Astrocyte (in vitro differentiated cells and primary cell): ENCODE measurements around the gene LDB3. TPM values are rescaled to one million over a fixed set of nuclear protein-coding genes. Genes with fewer than 3 reads are reported as not detected.

Experiments
- DNase-seq: peaks from one replicate; pipeline ENCODE4 v3.0.0-alpha.2; 2010; ENCODE audit warnings: low read depth
- FAIRE-seq: peaks from 2 replicates; lab custom pipeline; 2011; peaks lifted over from hg19 to GRCh38; lab: Jason Lieb, UNC
- H2AFZ ChIP-seq: 2 replicates; pipeline ENCODE4 v1.6.0; 2012; ENCODE audit warnings: low read depth, low read length, inconsistent platforms
- H3K27ac ChIP-seq: 2 replicates; pipeline ENCODE4 v1.5.1; 2011; ENCODE audit warnings: low read depth, low read length, inconsistent platforms
- H3K27me3 ChIP-seq: 2 replicates; pipeline ENCODE4 v1.6.0; 2011; ENCODE audit warnings: low read length, inconsistent platforms; ENCODE audit not compliant: insufficient read depth
- H3K36me3 ChIP-seq: 2 replicates; pipeline ENCODE4 v1.5.1; 2011; ENCODE audit warnings: low read length, inconsistent platforms; ENCODE audit not compliant: insufficient read depth
- H3K4me1 ChIP-seq: 2 replicates; pipeline ENCODE4 v1.5.1; 2011; ENCODE audit warnings: low read length, inconsistent platforms; ENCODE audit not compliant: insufficient read depth
- H3K4me2 ChIP-seq: 2 replicates; pipeline ENCODE4 v1.6.0; 2012; ENCODE audit warnings: low read length, inconsistent platforms
- H3K4me3 ChIP-seq: 2 replicates; pipeline ENCODE4 v1.5.1; 2011; ENCODE audit warnings: low read depth, mild to moderate bottlenecking, low read length, inconsistent platforms; ENCODE audit not compliant: insufficient read depth
- H3K79me2 ChIP-seq: 2 replicates; pipeline ENCODE4 v1.6.0; 2012; ENCODE audit warnings: mild to moderate bottlenecking, low read length, inconsistent platforms; ENCODE audit not compliant: insufficient read depth
- H3K9ac ChIP-seq: 2 replicates; pipeline ENCODE4 v1.6.0; 2012; ENCODE audit warnings: mild to moderate bottlenecking, low read length, inconsistent platforms
- H3K9me3 ChIP-seq: 2 replicates; pipeline ENCODE4 v1.5.1; 2012; ENCODE audit warnings: low read depth, mild to moderate bottlenecking, low read length, inconsistent platforms; ENCODE audit not compliant: insufficient read depth
- H4K20me1 ChIP-seq: 2 replicates; pipeline ENCODE4 v1.6.0; 2012; ENCODE audit warnings: low read length, inconsistent platforms; ENCODE audit not compliant: insufficient read depth
- H3K27ac Mint-ChIP-seq: one replicate; pipeline ENCODE4 v1.8.0; 2021; ENCODE audit warnings: mild to moderate bottlenecking, mixed read lengths; ENCODE audit not compliant: unreplicated experiment
- H3K27me3 Mint-ChIP-seq: one replicate; pipeline ENCODE4 v1.8.0; 2021; ENCODE audit warnings: low read depth, mixed read lengths; ENCODE audit not compliant: unreplicated experiment
- H3K36me3 Mint-ChIP-seq: one replicate; pipeline ENCODE4 v1.8.0; 2021; ENCODE audit warnings: low read depth, mixed read lengths; ENCODE audit not compliant: unreplicated experiment
- H3K4me1 Mint-ChIP-seq: one replicate; pipeline ENCODE4 v1.8.0; 2021; ENCODE audit warnings: low read depth, mixed read lengths; ENCODE audit not compliant: unreplicated experiment
- H3K4me3 Mint-ChIP-seq: one replicate; pipeline ENCODE4 v1.8.0; 2021; ENCODE audit warnings: mild to moderate bottlenecking, moderate library complexity, mixed read lengths; ENCODE audit not compliant: unreplicated experiment
- H3K9me3 Mint-ChIP-seq: one replicate; pipeline ENCODE4 v1.8.0; 2021; ENCODE audit warnings: mild to moderate bottlenecking, mixed read lengths; ENCODE audit not compliant: unreplicated experiment
- EZH2 ChIP-seq: IDR thresholded peaks from 2 replicates; pipeline ENCODE4 v1.6.1; 2012; ENCODE audit warnings: mild to moderate bottlenecking, low read length, inconsistent platforms; ENCODE audit not compliant: insufficient read depth
- total RNA-seq: library from RNA; stranded (reverse); gene quantifications from 2 replicates; pipeline ENCODE4 v1.2.1, GENCODE V29; 2021
- TF ChIP-seq, protein P1 (sequence below): IDR thresholded peaks from 2 replicates; pipeline ENCODE4 v1.5.1; 2011; ENCODE audit warnings: low read depth, mild to moderate bottlenecking, inconsistent platforms, low read length, moderate library complexity; ENCODE audit not compliant: insufficient read depth

The LDB3 gene
- total RNA-seq, 1 donor from 2014 or later = 3.5 TPM

DNA sequence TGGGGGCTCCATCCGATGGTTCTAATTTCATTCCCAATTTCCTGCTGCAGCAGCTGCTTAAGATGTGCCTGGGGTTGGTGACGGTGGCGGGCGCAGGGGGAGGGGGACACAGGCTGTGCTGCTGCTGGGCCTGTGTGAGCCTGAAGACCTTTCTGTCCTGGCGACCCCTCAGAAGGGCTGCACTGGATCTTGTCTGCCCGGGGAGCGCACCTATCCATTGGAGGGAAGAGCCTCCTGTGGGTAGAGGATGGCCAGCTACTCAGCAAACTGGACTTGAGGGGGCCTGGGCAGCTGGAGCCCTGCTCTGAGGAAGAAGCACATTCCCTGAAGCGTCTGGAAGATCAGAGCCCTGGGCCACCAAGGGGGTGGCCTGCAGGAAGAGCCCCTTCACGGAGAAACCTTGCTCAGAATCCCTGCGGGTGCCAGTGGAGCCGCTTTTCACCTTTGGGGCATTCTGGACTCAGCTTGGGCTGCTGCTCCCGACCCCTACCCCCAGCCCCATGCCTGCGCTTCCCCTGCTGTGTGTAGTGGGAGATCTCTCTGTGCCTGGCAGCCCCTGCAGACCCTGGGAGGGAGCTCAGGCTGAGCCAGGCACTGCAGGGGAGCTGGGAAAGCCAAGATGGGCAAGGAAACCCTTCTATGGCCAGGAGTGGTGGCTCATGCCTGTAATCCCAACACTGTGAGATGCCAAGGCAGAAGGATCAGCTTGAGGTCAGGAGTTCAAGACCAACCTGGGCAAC is 17.8 kb downstream of the LDB3 start:
- Mint-ChIP-seq H3K27ac (no peak overlapping the region), H3K4me1 (peaks cover 31% of the 10 kb centered on the region), H3K36me3 (peaks cover 6% of the 10 kb centered on the region), H3K4me3 (no peak overlapping the region), H3K27me3 (peaks cover 12% of the 10 kb centered on the region), H3K9me3 (no peaks in the 10 kb centered on the region)
- Histone ChIP-seq H3K9me3 (no peaks in the 10 kb centered on the region), H2AFZ (no peak overlapping the region), H3K36me3 (no peaks in the 10 kb centered on the region), H3K27ac (no peak overlapping the region), H4K20me1 (no peaks in the 10 kb centered on the region), H3K4me2 (no peak overlapping the region), H3K4me3 (no peak overlapping the region), H3K79me2 (no peaks in the 10 kb centered on the region), H3K9ac (no peak overlapping the region), H3K27me3 (peaks cover 2% of the 10 kb centered on the region), H3K4me1 (peaks cover 14% of the 10 kb centered on the region)
- no peak for DNase-seq
- no peak for FAIRE-seq
- TF ChIP-seq EZH2 = no peak
- TF ChIP-seq, protein P1, sequence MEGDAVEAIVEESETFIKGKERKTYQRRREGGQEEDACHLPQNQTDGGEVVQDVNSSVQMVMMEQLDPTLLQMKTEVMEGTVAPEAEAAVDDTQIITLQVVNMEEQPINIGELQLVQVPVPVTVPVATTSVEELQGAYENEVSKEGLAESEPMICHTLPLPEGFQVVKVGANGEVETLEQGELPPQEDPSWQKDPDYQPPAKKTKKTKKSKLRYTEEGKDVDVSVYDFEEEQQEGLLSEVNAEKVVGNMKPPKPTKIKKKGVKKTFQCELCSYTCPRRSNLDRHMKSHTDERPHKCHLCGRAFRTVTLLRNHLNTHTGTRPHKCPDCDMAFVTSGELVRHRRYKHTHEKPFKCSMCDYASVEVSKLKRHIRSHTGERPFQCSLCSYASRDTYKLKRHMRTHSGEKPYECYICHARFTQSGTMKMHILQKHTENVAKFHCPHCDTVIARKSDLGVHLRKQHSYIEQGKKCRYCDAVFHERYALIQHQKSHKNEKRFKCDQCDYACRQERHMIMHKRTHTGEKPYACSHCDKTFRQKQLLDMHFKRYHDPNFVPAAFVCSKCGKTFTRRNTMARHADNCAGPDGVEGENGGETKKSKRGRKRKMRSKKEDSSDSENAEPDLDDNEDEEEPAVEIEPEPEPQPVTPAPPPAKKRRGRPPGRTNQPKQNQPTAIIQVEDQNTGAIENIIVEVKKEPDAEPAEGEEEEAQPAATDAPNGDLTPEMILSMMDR = no peak

DNA sequence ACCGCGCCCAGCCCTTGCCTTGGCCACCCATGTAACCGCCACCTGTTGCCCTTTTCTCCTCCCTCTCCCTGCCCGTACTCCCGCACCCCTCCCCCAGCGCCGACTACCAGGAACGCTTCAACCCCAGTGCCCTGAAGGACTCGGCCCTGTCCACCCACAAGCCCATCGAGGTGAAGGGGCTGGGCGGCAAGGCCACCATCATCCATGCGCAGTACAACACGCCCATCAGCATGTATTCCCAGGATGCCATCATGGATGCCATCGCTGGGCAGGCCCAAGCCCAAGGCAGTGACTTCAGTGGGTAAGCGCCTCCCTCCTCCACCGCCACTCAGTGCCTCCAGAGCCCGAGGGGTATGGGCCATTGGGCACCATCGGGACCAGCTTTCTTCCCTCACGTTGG is 18.7 kb downstream of the LDB3 start:
- no peak overlapping the region for H2AFZ ChIP-seq
- H3K9me3 ChIP-seq = no peaks in the 10 kb centered on the region
- H3K4me2 ChIP-seq = no peak overlapping the region
- DNase-seq (no peak), FAIRE-seq (no peak)
- Mint-ChIP-seq H3K4me3 (no peak overlapping the region), H3K9me3 (no peaks in the 10 kb centered on the region), H3K36me3 (peaks cover 3% of the 10 kb centered on the region), H3K27ac (no peak overlapping the region), H3K4me1 (peaks cover 31% of the 10 kb centered on the region), H3K27me3 (peaks cover 17% of the 10 kb centered on the region)
- TF ChIP-seq EZH2 = no peak
- TF ChIP-seq, protein P1 = no peak
- H4K20me1 ChIP-seq = no peaks in the 10 kb centered on the region
- H3K36me3 ChIP-seq = no peaks in the 10 kb centered on the region
- no peaks in the 10 kb centered on the region for H3K79me2 ChIP-seq
- no peak overlapping the region for H3K4me3 ChIP-seq
- no peak overlapping the region for H3K27ac ChIP-seq
- peaks cover 2% of the 10 kb centered on the region for H3K27me3 ChIP-seq
- no peak overlapping the region for H3K9ac ChIP-seq
- peaks cover 14% of the 10 kb centered on the region for H3K4me1 ChIP-seq

DNA sequence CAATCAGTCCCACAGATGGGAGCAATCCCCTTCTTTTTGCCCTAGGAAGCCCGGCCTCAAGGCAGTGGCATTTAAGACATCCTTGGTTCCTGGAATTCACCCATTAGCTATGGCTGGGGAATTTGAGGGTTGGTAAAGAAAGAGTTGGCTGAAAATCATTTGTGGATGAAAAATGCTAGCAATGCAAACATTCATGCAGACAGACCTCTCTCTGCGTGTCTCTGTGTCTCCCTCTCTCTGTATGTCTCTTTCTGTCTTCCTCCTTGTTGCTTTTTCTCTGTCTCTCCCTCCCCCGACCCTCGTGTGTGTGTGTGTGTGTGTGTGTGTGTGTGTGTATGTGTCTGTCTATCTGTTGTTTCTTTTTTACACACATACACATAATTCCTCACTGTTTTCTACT is 19.4 kb downstream of the LDB3 start:
- peak; percentile 97 for FAIRE-seq
- Mint-ChIP-seq H3K4me3 (no peak overlapping the region), H3K27me3 (peaks cover 11% of the 10 kb centered on the region), H3K4me1 (peaks cover 31% of the 10 kb centered on the region), H3K27ac (peak overlapping the region; percentile 81), H3K9me3 (no peaks in the 10 kb centered on the region), H3K36me3 (no peaks in the 10 kb centered on the region)
- H3K9ac ChIP-seq = peak overlapping the region; percentile 61
- H3K4me2 ChIP-seq = peak overlapping the region; percentile 74
- no peak for TF ChIP-seq EZH2
- TF ChIP-seq, protein P1 = no peak
- no peaks in the 10 kb centered on the region for H3K9me3 ChIP-seq
- peak overlapping the region; percentile 26 for H3K27ac ChIP-seq
- no peaks in the 10 kb centered on the region for H3K36me3 ChIP-seq
- H3K79me2 ChIP-seq = no peaks in the 10 kb centered on the region
- H3K27me3 ChIP-seq = peaks cover 2% of the 10 kb centered on the region
- H3K4me1 ChIP-seq = peaks cover 14% of the 10 kb centered on the region
- H3K4me3 ChIP-seq = no peak overlapping the region
- peak; percentile 83 for DNase-seq
- H4K20me1 ChIP-seq = no peaks in the 10 kb centered on the region
- peak overlapping the region; percentile 38 for H2AFZ ChIP-seq
